H9 (cell line): Measurements from ENCODE around the gene DKKL1. TPM values are rescaled to one million over a fixed set of nuclear protein-coding genes. Genes with fewer than 3 reads are reported as not detected.

Source experiments
- DNase-seq: peaks from one replicate; pipeline ENCODE4 v3.0.0-alpha.2; 2017
- H2AFZ ChIP-seq: one replicate; pipeline ENCODE4 v1.6.1; 2013; ENCODE audit warnings: mild to moderate bottlenecking, low read length, control low read depth, moderate library complexity
- H2AK5ac ChIP-seq: 2 replicates; pipeline ENCODE4 v1.6.1; 2013; ENCODE audit warnings: low read length, control low read depth, mixed read lengths; ENCODE audit not compliant: insufficient read length
- H2BK120ac ChIP-seq: one replicate; pipeline ENCODE4 v1.6.1; 2013; ENCODE audit warnings: low read depth, mild to moderate bottlenecking, low read length, control low read depth, inconsistent platforms; ENCODE audit not compliant: poor library complexity, severe bottlenecking
- H2BK12ac ChIP-seq: 2 replicates; pipeline ENCODE4 v1.6.1; 2013; ENCODE audit warnings: low read length, control low read depth, mixed read lengths, low read depth; ENCODE audit not compliant: insufficient read length
- H2BK15ac ChIP-seq: 2 replicates; pipeline ENCODE4 v1.6.1; 2013; ENCODE audit warnings: low read depth, low read length, control low read depth
- H2BK20ac ChIP-seq: one replicate; pipeline ENCODE4 v1.6.1; 2013; ENCODE audit warnings: low read depth, mild to moderate bottlenecking, low read length, control low read depth, inconsistent platforms; ENCODE audit not compliant: poor library complexity, severe bottlenecking
- H2BK5ac ChIP-seq: 2 replicates; pipeline ENCODE4 v1.6.1; 2013; ENCODE audit warnings: low read length, control low read depth, mixed read lengths; ENCODE audit not compliant: insufficient read length
- H3K14ac ChIP-seq: 2 replicates; pipeline ENCODE4 v1.6.1; 2013; ENCODE audit warnings: low read length, control low read depth; ENCODE audit not compliant: insufficient read depth
- H3K18ac ChIP-seq: 2 replicates; pipeline ENCODE4 v1.6.1; 2013; ENCODE audit warnings: low read depth, mild to moderate bottlenecking, mixed read lengths, low read length, control low read depth; ENCODE audit not compliant: insufficient read length
- H3K23ac ChIP-seq: 2 replicates; pipeline ENCODE4 v1.6.1; 2013; ENCODE audit warnings: low read length, control low read depth, mixed read lengths, low read depth; ENCODE audit not compliant: insufficient read length
- H3K23me2 ChIP-seq: 2 replicates; pipeline ENCODE4 v1.6.1; 2013; ENCODE audit warnings: low read depth, mild to moderate bottlenecking, mixed read lengths, low read length, control low read depth; ENCODE audit not compliant: insufficient read length, poor library complexity, severe bottlenecking
- H3K27ac ChIP-seq: 2 replicates; pipeline ENCODE4 v1.5.1; 2013; ENCODE audit warnings: low read length, control low read depth, mixed read lengths, low read depth; ENCODE audit not compliant: insufficient read length
- H3K27me3 ChIP-seq: 2 replicates; pipeline ENCODE4 v1.6.1; 2013; ENCODE audit warnings: low read length, control low read depth, inconsistent platforms; ENCODE audit not compliant: insufficient read depth
- H3K4ac ChIP-seq: 2 replicates; pipeline ENCODE4 v1.6.1; 2013; ENCODE audit warnings: low read depth, mild to moderate bottlenecking, control low read depth, inconsistent platforms, low read length, moderate library complexity
- H3K4me1 ChIP-seq: 2 replicates; pipeline ENCODE4 v1.6.1; 2013; ENCODE audit warnings: low read length, control low read depth, inconsistent platforms; ENCODE audit not compliant: insufficient read depth
- H3K4me2 ChIP-seq: 2 replicates; pipeline ENCODE4 v1.6.1; 2013; ENCODE audit warnings: low read length, control low read depth, mixed read lengths; ENCODE audit not compliant: insufficient read length, insufficient read depth
- H3K56ac ChIP-seq: 2 replicates; pipeline ENCODE4 v1.6.1; 2013; ENCODE audit warnings: low read depth, mild to moderate bottlenecking, mixed read lengths, low read length, control low read depth; ENCODE audit not compliant: insufficient read length
- H3K79me1 ChIP-seq: 2 replicates; pipeline ENCODE4 v1.6.1; 2013; ENCODE audit warnings: low read depth, mild to moderate bottlenecking, moderate library complexity, low read length, control low read depth, inconsistent platforms; ENCODE audit not compliant: insufficient read depth, poor library complexity, severe bottlenecking
- H3K79me2 ChIP-seq: 2 replicates; pipeline ENCODE4 v1.6.1; 2013; ENCODE audit warnings: low read length, control low read depth, inconsistent platforms; ENCODE audit not compliant: insufficient read depth
- H3K9ac ChIP-seq: 2 replicates; pipeline ENCODE4 v1.6.1; 2013; ENCODE audit warnings: low read length, control low read depth, mixed read lengths; ENCODE audit not compliant: insufficient read length; ENCODE audit errors: extremely low read depth
- H3K9me3 ChIP-seq: one replicate; pipeline ENCODE4 v1.6.1; 2013; ENCODE audit warnings: low read depth, low read length, inconsistent platforms; ENCODE audit not compliant: control insufficient read depth
- H3T11ph ChIP-seq: one replicate; pipeline ENCODE4 v1.6.1; 2013; ENCODE audit warnings: mild to moderate bottlenecking, low read length, control low read depth, inconsistent platforms
- H4K20me1 ChIP-seq: one replicate; pipeline ENCODE4 v1.6.1; 2013; ENCODE audit not compliant: control insufficient read depth, insufficient read length, insufficient read depth
- H4K5ac ChIP-seq: 2 replicates; pipeline ENCODE4 v1.6.1; 2013; ENCODE audit warnings: low read depth, mild to moderate bottlenecking, mixed read lengths, low read length, control low read depth; ENCODE audit not compliant: insufficient read length
- H4K8ac ChIP-seq: replicated peaks from 2 replicates; pipeline ENCODE4 v1.6.1; 2013; ENCODE audit warnings: low read length, control low read depth, mixed read lengths, low read depth; ENCODE audit not compliant: insufficient read length
- H4K91ac ChIP-seq: 2 replicates; pipeline ENCODE4 v1.6.1; 2013; ENCODE audit warnings: low read depth, mild to moderate bottlenecking, moderate library complexity, mixed read lengths, low read length, control low read depth; ENCODE audit not compliant: insufficient read length
- H3K27ac Mint-ChIP-seq, 3 experiments: 2 replicates in 2 of 3; 3 replicates in 1 of 3; pipeline ENCODE4 v1.8.0; 2020 to 2021; ENCODE audit warnings: mixed read lengths in 3 of 3, mild to moderate bottlenecking in 1 of 3, moderate library complexity in 1 of 3
- H3K27me3 Mint-ChIP-seq: 2 replicates; pipeline ENCODE4 v1.8.0; 2021; ENCODE audit warnings: low read depth, mild to moderate bottlenecking, moderate library complexity, mixed read lengths
- H3K36me3 Mint-ChIP-seq, 3 experiments: 2 replicates in 2 of 3; 3 replicates in 1 of 3; pipeline ENCODE4 v1.8.0; 2020 to 2021; ENCODE audit warnings: low read depth in 3 of 3, mixed read lengths in 3 of 3; ENCODE audit not compliant: insufficient read depth in 1 of 3
- H3K4me1 Mint-ChIP-seq, 2 experiments: 2 replicates each; pipeline ENCODE4 v1.8.0; 2020; ENCODE audit warnings: mixed read lengths in 2 of 2
- H3K4me3 Mint-ChIP-seq, 2 experiments: 2 replicates in 1 of 2; 3 replicates in 1 of 2; pipeline ENCODE4 v1.8.0; 2020 to 2021; ENCODE audit warnings: mild to moderate bottlenecking in 2 of 2, mixed read lengths in 2 of 2, moderate library complexity in 1 of 2
- H3K9me3 Mint-ChIP-seq, 2 experiments: 2 replicates in 1 of 2; 3 replicates in 1 of 2; pipeline ENCODE4 v1.8.0; 2020; ENCODE audit warnings: mild to moderate bottlenecking in 2 of 2, mixed read lengths in 2 of 2, moderate library complexity in 1 of 2
- CTCF ChIP-seq: fragments of 200-600 bp; sonication (generic); conservative IDR thresholded peaks from 3 replicates; pipeline ENCODE4 v1.8.0; 2021; ENCODE audit warnings: antibody characterized with exemption, mild to moderate bottlenecking
- WGBS: extraction: QIAGEN DNeasy Blood & Tissue Kit; methylation state at CpG from one replicate; pipeline ENCODE4 v1.1.7; 2013; ENCODE audit warnings: missing lambda C conversion rate, low lambda C conversion rate, mixed read lengths; ENCODE audit not compliant: insufficient read length; ENCODE audit errors: extremely low coverage; 5-methylcytosine and 5-hydroxymethylcytosine counted together
- total RNA-seq: library from RNA; stranded (reverse); gene quantifications from 2 replicates; pipeline ENCODE4 v1.2.1, GENCODE V29; 2021

Gene DKKL1
- total RNA-seq, 1 experiment from 2014 or later = 3.5 TPM

GRCh38 chr19:49335784-49336481 lies 27.7 kb upstream of the DKKL1 start:
- H2BK5ac ChIP-seq = no peak overlapping the region
- Mint-ChIP-seq H3K27ac (peak overlapping the region in 1 of 3 experiments; percentile 9; a peak in 1 of 7 replicates), H3K4me3 (no peak overlapping the region), H3K4me1 (peaks cover 28 to 37% of the 10 kb centered on the region in 2 experiments), H3K36me3 (peaks cover 3 to 32% (median 11%) of the 10 kb centered on the region in 3 experiments; a peak in 6 of 7 replicates), H3K27me3 (peaks cover 18% of the 10 kb centered on the region), H3K9me3 (peaks cover 0 to 3% of the 10 kb centered on the region in 2 experiments; a peak in 2 of 5 replicates)
- H4K8ac ChIP-seq = no peak overlapping the region
- no peak overlapping the region for H3K9ac ChIP-seq
- H2AFZ ChIP-seq = no peak overlapping the region
- H4K5ac ChIP-seq = no peak overlapping the region
- peaks cover 2% of the 10 kb centered on the region; the same call in 1 of the 2 replicates for H3K4me1 ChIP-seq
- no peaks in the 10 kb centered on the region for H3K79me1 ChIP-seq
- no peak overlapping the region for H2BK15ac ChIP-seq
- H3K4ac ChIP-seq = no peak overlapping the region
- peaks cover 3% of the 10 kb centered on the region; the same call in 1 of the 2 replicates for H3K27me3 ChIP-seq
- H2BK120ac ChIP-seq = no peak overlapping the region
- no CpG with 5 or more reads among the region's 14 CpGs for WGBS
- H3K4me2 ChIP-seq = no peak overlapping the region
- no peak overlapping the region for H2BK12ac ChIP-seq
- H3K23ac ChIP-seq = no peak overlapping the region
- no peaks in the 10 kb centered on the region for H3K9me3 ChIP-seq
- no peaks in the 10 kb centered on the region for H4K20me1 ChIP-seq
- H2AK5ac ChIP-seq = no peak overlapping the region
- no peak overlapping the region for H3T11ph ChIP-seq
- H3K14ac ChIP-seq = no peak overlapping the region
- no peak for DNase-seq
- no peak overlapping the region for H3K18ac ChIP-seq
- H4K91ac ChIP-seq = no peak overlapping the region
- no peak for TF ChIP-seq CTCF
- no peaks in the 10 kb centered on the region for H3K79me2 ChIP-seq
- no peak overlapping the region for H3K56ac ChIP-seq
- no peak overlapping the region for H3K27ac ChIP-seq
- no peak overlapping the region for H2BK20ac ChIP-seq
- H3K23me2 ChIP-seq = peaks cover 12% of the 10 kb centered on the region
